HL-60 (cell line): Measurements from ENCODE around the gene CNTN5.

Experiments
- DNase-seq, 2 experiments: peaks; one replicate each; pipeline ENCODE4 v3.0.0-alpha.2; 2010 to 2020; ENCODE audit warnings: low read depth in 1 of 2, low spot score in 1 of 2
- H3K27ac ChIP-seq: fragments of 250-450 bp; sonication (Bioruptor Pico); replicated peaks from 2 replicates; pipeline ENCODE4 v1.5.1; 2020; ENCODE audit warnings: mild to moderate bottlenecking, moderate library complexity
- H3K27me3 ChIP-seq: fragments of 250-450 bp; sonication (Bioruptor Pico); 2 replicates; pipeline ENCODE4 v1.5.1; 2021; ENCODE audit warnings: mild to moderate bottlenecking, moderate library complexity; ENCODE audit not compliant: insufficient read depth, poor library complexity, severe bottlenecking
- H3K4me3 ChIP-seq: replicated peaks from 2 replicates; pipeline ENCODE4 v1.5.1; 2011; ENCODE audit warnings: mild to moderate bottlenecking, control low read depth, low read length; ENCODE audit not compliant: insufficient read depth
- CTCF ChIP-seq: IDR thresholded peaks from one replicate; pipeline ENCODE4 v1.5.1; 2011; ENCODE audit warnings: low read length, control low read depth, inconsistent platforms; ENCODE audit not compliant: insufficient read depth
- GABPA ChIP-seq: IDR thresholded peaks from 2 replicates; pipeline ENCODE4 v1.6.1; 2012; ENCODE audit warnings: low read depth
- POLR2AphosphoS5 ChIP-seq: IDR thresholded peaks from 2 replicates; pipeline ENCODE4 v1.6.1; 2012; ENCODE audit warnings: low read depth
- REST ChIP-seq: IDR thresholded peaks from 2 replicates; pipeline ENCODE4 v1.6.1; 2012; ENCODE audit warnings: low read depth; ENCODE audit not compliant: insufficient replicate concordance
- SPI1 ChIP-seq: IDR thresholded peaks from 2 replicates; pipeline ENCODE4 v1.6.1; 2012; ENCODE audit warnings: low read depth, mild to moderate bottlenecking, borderline replicate concordance

The CNTN5 gene

GRCh38 chr11:99238401-99238800, 217.7 kb downstream of the CNTN5 start:
- DNase-seq = no peak
- H3K27me3 ChIP-seq = no peaks in the 10 kb centered on the region
- TF ChIP-seq CTCF (no peak), REST (no peak), GABPA (no peak), POLR2AphosphoS5 (no peak), SPI1 (no peak)
- no peak overlapping the region for H3K4me3 ChIP-seq
- no peak overlapping the region for H3K27ac ChIP-seq

- no peaks in the 10 kb centered on the region for H3K27me3 ChIP-seq
- H3K4me3 ChIP-seq = no peak overlapping the region
- no peak for DNase-seq
- TF ChIP-seq POLR2AphosphoS5 = no peak
- TF ChIP-seq REST = no peak
- no peak for TF ChIP-seq CTCF
- TF ChIP-seq SPI1 = no peak
- TF ChIP-seq GABPA = no peak
- H3K27ac ChIP-seq = no peak overlapping the region
Measured at GRCh38 chr11:99240192-99241030, 219.7 kb downstream of the CNTN5 start.

- H3K27ac ChIP-seq = no peak overlapping the region
- no peak overlapping the region for H3K4me3 ChIP-seq
- DNase-seq = no peak
- H3K27me3 ChIP-seq = no peaks in the 10 kb centered on the region
- TF ChIP-seq SPI1 (no peak), CTCF (no peak), POLR2AphosphoS5 (no peak), REST (no peak), GABPA (no peak)
Measured at GRCh38 chr11:99241066-99241465, 220.3 kb downstream of the CNTN5 start.
